AG10803 (cell line): Measurements from ENCODE around the gene DOCK3.
"Not testable (repeated sequence)": the region's sequence is repeated elsewhere in the genome, so short reads cannot be mapped to it uniquely, and the experiment has no call there.

Source experiments
- DNase-seq: peaks from one replicate; pipeline ENCODE4 v3.0.0; 2010; ENCODE audit warnings: low read depth
- H3K4me3 ChIP-seq: 2 replicates; pipeline ENCODE4 v1.5.1; 2011; ENCODE audit warnings: mild to moderate bottlenecking, low read length, control low read depth
- CTCF ChIP-seq: conservative IDR thresholded peaks from 2 replicates; pipeline ENCODE4 v1.5.1; 2011; ENCODE audit warnings: mild to moderate bottlenecking, low read length, control low read depth, inconsistent platforms

The DOCK3 gene

GRCh38 chr3:50840983-50841489 is 166.3 kb downstream of the DOCK3 start:
- TF ChIP-seq CTCF: no peak
- DNase-seq: no peak
- no peak overlapping the region for H3K4me3 ChIP-seq

DNA sequence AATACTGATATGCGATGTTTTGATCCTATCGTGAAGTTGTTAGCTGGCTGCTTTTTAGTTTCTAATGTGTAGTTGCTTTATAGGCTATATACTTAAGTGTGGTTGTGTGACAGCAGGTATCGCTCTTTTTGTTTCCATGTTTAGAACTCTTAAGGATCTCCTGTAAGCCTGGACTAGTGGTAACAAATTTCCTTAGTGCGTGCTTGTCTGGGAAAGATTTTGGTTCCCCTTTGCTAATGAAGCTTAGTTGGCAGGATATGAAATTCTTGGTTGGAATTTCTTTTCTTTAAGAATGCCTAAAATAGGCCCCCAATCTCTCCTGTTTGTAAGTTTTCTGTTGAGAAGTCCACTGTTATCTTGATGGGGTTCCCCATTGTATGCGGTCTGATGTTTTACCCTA is 173.6 kb downstream of the DOCK3 start:
- TF ChIP-seq CTCF: no peak
- no peak overlapping the region for H3K4me3 ChIP-seq
- no peak for DNase-seq

- no peak for TF ChIP-seq CTCF
- DNase-seq: no peak
- H3K4me3 ChIP-seq: no peak overlapping the region
Observed at GRCh38 chr3:50850639-50851511, 176.1 kb downstream of the DOCK3 start.

- no peak overlapping the region for H3K4me3 ChIP-seq
- no peak for DNase-seq
- TF ChIP-seq CTCF: no peak
Observed at GRCh38 chr3:50853936-50854335, 179.2 kb downstream of the DOCK3 start.

GRCh38 chr3:50862221-50862620 is 187.5 kb downstream of the DOCK3 start:
- no peak for DNase-seq
- H3K4me3 ChIP-seq: no peak overlapping the region
- TF ChIP-seq CTCF: no peak

DNA sequence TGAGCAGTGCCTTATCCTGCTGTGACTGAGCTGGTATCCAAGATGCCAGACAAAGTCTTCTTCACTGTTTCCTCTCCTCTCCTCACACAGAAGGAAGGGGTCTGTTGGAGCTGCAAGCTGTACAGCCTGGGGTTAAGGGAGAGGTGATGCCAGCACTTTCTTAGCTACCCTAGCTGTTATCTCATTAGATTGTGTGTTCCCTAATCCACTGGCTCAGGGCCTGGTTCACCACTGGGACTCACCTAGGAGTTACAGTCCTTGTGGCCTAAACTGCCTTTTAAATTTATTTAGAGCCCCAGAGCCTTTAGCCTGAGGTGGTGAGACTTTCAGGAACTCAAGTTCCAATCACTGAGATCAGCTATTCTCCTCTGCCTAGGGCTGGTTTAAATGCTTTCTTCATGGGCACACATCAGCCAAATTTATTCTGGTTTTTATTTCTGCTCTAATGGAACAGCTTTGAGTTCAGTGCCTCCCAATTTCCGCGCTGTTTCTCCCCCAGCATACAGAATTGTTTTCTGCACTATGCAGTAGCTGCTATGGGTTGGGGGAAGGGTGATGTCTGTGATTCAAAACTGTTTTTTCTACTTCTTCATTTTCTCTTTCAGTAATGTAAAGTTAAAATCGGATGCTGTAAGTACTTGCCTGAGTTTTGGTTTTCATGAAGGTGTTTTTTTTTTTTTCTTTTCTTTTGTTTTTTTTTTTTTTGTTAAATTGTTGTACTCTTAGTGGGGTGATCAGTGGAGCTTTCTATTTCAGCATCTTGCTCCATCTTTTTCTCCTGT is 198.8 kb downstream of the DOCK3 start:
- no peak overlapping the region for H3K4me3 ChIP-seq
- no peak for TF ChIP-seq CTCF
- no peak for DNase-seq

- DNase-seq, H3K4me3 ChIP-seq: not testable (repeated sequence)
Observed at GRCh38 chr3:50874876-50875275, 200.1 kb downstream of the DOCK3 start.
